BJ (cell line): ENCODE data around the gene TEX14. TPM values are rescaled to one million over a fixed set of nuclear protein-coding genes. Genes with fewer than 3 reads are reported as not detected.

Source experiments
- CTCF ChIA-PET: fragments of 350-600 bp; formaldehyde crosslinking; extraction: SDS; loops from one replicate; lab custom pipeline; 2021; ENCODE audit warnings: antibody characterized with exemption, inconsistent platforms; lab: Yijun Ruan, JAX
- POLR2A ChIA-PET: fragments of 300-600 bp; sonication (Branson Sonifier 250); formaldehyde crosslinking; extraction: SDS; loops from one replicate; lab custom pipeline; 2021; ENCODE audit warnings: antibody characterized with exemption; lab: Charles Lee
- DNase-seq: peaks from one replicate; pipeline ENCODE4 v3.0.0-alpha.2; 2011; ENCODE audit warnings: low read depth
- H3K27me3 ChIP-seq: 2 replicates; pipeline ENCODE4 v1.6.0; 2011; ENCODE audit warnings: low read length; ENCODE audit not compliant: control insufficient read depth, insufficient read depth
- H3K36me3 ChIP-seq: 2 replicates; pipeline ENCODE4 v1.5.1; 2011; ENCODE audit warnings: low read length; ENCODE audit not compliant: control insufficient read depth, insufficient read depth
- H3K4me3 ChIP-seq: 2 replicates; pipeline ENCODE4 v1.5.1; 2011; ENCODE audit warnings: low read depth, mild to moderate bottlenecking, control low read depth, low read length
- polyA plus RNA-seq: library from polyadenylated mRNA; depleted of rRNA; stranded (reverse); fragments of >200 nt; gene quantifications from 2 replicates; pipeline ENCODE4 v1.2.3, GENCODE V29; 2011
- TF ChIP-seq, protein P1 (sequence below): IDR thresholded peaks from 2 replicates; pipeline ENCODE4 v1.5.1; 2011; ENCODE audit warnings: low read depth, mild to moderate bottlenecking, control low read depth, inconsistent platforms, low read length, moderate library complexity; ENCODE audit not compliant: insufficient read depth

Gene TEX14
- polyA plus RNA-seq, 1 experiment, result 0.02 TPM

DNA sequence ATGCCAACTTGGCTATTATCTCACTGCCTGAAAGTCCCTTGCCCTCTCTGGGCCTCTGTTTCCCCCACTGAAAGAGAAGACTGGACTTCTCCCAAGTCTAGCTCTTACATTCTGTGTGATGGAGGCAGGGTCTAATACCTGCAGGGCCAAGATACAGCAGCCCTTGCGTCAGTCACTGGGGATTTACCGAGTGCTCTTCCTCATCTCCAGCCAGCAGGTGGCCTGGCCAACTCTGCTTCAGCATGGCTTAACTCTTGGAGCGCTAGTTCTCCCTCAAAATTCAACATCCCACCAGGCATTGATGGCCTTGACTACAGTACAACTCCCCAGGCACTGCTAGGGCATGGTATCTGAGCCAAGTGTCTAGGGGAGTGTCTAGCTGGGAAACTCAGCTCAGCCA is 157.5 kb downstream of the TEX14 start:
- no peak overlapping the region for H3K4me3 ChIP-seq
- ChIA-PET CTCF (interaction anchor here (1.0 to 1.6 kb wide), 3 partner anchors 16 to 470 kb away, joined by 3 to 8 read pairs (median 4); no protein-coding TSS in a partner anchor), POLR2A (no interaction called here)
- no peaks in the 10 kb centered on the region for H3K36me3 ChIP-seq
- TF ChIP-seq, protein P1, sequence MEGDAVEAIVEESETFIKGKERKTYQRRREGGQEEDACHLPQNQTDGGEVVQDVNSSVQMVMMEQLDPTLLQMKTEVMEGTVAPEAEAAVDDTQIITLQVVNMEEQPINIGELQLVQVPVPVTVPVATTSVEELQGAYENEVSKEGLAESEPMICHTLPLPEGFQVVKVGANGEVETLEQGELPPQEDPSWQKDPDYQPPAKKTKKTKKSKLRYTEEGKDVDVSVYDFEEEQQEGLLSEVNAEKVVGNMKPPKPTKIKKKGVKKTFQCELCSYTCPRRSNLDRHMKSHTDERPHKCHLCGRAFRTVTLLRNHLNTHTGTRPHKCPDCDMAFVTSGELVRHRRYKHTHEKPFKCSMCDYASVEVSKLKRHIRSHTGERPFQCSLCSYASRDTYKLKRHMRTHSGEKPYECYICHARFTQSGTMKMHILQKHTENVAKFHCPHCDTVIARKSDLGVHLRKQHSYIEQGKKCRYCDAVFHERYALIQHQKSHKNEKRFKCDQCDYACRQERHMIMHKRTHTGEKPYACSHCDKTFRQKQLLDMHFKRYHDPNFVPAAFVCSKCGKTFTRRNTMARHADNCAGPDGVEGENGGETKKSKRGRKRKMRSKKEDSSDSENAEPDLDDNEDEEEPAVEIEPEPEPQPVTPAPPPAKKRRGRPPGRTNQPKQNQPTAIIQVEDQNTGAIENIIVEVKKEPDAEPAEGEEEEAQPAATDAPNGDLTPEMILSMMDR, result no peak
- no peak for DNase-seq
- H3K27me3 ChIP-seq, result peaks cover 8% of the 10 kb centered on the region; the same call in 1 of the 2 replicates

DNA sequence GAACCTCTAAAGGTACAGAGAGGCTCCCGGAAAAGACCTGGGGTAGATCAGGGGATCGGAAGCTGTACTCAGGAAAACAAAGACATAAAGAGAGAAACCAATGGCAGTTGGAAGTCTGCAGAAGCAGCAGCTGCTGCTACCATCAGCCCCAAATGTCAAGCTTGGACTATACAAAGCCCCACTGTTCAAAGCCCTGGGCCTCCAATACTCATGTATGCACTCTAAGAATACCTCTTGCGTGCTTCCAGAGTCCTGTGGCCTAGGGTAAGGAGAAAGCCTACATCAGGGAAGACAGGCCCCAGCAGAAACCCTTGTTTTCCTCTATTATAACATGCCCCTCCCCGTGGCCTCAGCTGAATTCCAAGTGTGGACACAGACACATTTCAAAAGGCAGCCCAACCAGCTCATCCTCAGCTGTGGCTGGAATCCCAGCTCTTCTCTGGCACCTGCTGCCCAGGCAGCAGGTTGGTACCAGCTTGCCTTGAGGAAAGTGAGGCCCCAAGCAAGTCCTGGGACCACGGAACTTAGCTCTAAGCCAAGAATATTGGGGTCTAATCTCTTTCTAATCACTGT is 158.1 kb downstream of the TEX14 start:
- no peaks in the 10 kb centered on the region for H3K36me3 ChIP-seq
- CTCF ChIA-PET, result interaction anchor here (0.9 to 1.0 kb wide), 2 partner anchors 15 to 43 kb away, joined by 4 to 6 read pairs; no protein-coding TSS in a partner anchor
- H3K27me3 ChIP-seq, result peaks cover 6% of the 10 kb centered on the region; the same call in 1 of the 2 replicates
- POLR2A ChIA-PET, result no interaction called here
- TF ChIP-seq, protein P1, result no peak
- DNase-seq, result no peak
- no peak overlapping the region for H3K4me3 ChIP-seq

DNA sequence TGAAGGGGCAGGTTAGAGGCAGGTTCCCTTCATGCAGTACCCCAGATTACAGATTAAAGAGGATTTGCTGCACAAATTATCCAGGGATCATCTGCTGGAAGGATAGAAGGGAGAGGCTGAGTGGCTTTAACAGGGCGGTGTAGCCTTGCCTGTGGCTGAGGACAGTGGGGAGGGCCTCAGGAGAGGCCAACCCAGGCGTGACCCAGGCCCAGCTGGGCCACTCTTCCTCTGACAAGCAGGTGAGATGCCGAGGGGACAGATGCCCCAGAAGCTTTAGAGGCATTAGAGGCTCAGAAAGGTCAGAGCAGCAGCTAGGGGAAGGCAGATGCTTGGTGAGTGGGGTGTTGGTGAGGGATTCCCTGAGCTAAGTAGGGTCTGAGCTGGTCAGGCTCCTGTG is 159.3 kb downstream of the TEX14 start:
- CTCF ChIA-PET, result interaction anchor here (1.0 to 1.5 kb wide), 3 partner anchors 12 to 13 kb away, joined by 3 read pairs; a partner anchor contains a TSS
- POLR2A ChIA-PET, result no interaction called here
- Histone ChIP-seq H3K27me3 (peaks cover 3% of the 10 kb centered on the region; the same call in 1 of the 2 replicates), H3K36me3 (no peaks in the 10 kb centered on the region), H3K4me3 (no peak overlapping the region)
- TF ChIP-seq, protein P1, result no peak
- no peak for DNase-seq

DNA sequence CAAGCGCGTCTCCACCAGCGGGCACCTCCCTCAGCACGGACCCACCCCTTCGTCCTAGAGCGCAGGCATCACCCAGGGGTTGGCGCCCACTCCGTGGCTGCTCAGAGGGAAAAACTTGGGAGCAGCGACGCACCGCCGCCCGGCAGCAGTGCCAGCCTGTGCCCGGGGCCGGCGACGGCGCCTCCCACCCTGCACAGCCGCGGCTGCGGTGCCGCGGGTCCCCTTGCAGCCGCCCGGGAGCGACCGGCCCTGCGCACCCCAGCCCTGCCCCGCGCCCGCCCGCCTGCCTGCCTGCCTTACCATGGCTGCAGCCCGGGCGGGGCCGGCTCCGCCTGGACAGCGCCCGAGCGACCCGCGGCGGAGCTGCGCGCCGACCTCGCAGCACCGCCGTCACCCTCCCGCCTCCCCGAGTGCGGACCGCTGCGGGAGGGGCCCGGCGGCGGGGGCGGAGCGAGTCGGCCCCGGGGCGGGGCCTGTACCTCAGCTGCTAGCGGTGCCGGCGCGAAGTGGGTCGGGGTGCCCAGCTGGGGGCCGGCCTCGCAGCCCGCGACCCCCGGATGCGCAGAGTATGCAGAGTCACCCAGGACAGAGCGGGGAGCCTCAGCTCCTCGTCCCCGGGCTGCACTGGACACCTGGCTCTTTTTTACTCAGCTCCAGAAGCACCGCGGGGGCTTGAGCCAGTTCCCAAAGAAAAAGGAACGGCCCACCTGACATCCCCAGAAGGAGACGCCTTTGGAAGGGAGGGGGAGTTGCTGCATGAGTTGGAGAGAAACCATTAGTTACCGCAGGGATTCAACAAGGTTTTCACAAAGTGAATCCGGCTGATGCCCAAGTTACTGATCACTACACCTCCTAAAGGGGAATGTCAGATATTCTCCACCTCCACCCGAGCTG is 159.9 kb downstream of the TEX14 start:
- ChIA-PET POLR2A (no interaction called here), CTCF (interaction anchor here (1.0 to 1.5 kb wide), 4 partner anchors 12 to 31 kb away, joined by 3 read pairs; a partner anchor contains a TSS)
- peaks cover 3% of the 10 kb centered on the region; the same call in 1 of the 2 replicates for H3K27me3 ChIP-seq
- TF ChIP-seq, protein P1, result no peak
- H3K4me3 ChIP-seq, result peak overlapping the region; percentile 39
- DNase-seq, result no peak
- H3K36me3 ChIP-seq, result no peaks in the 10 kb centered on the region

DNA sequence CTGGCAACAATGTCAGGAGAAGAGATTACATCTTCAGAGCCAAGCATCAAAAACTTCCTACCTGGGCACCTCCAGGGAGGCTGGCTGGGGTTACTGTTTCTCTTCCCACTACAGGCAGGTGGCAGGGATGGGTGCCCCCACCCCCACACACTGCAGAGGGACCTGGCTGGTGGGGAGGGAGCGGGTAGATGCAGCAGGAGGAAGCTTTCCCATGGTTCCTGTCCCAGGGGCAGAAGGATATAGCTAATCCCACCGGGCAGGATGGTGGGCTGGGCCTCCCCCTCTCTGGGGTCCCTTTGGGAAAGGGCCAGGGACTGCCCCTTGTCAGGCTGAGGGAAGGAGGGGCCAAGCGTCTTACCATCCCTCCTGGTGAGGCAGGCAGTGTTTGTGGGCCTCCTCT is 160.7 kb downstream of the TEX14 start:
- Histone ChIP-seq H3K4me3 (no peak overlapping the region; the same call in 1 of the 2 replicates), H3K36me3 (no peaks in the 10 kb centered on the region), H3K27me3 (no peaks in the 10 kb centered on the region; the same call in 1 of the 2 replicates)
- ChIA-PET POLR2A (no interaction called here), CTCF (interaction anchor here (1.2 to 1.6 kb wide), 2 partner anchors 12 to 47 kb away, joined by 4 to 5 read pairs; no protein-coding TSS in a partner anchor)
- DNase-seq, result no peak
- TF ChIP-seq, protein P1, result no peak
